ENCODE results near the gene FAM193A.

GRCh38 chr4:2741626-2742025 is 205.2 kb downstream of the FAM193A start:
- TF ChIP-seq CTCF (IDR thresholded peaks at IDR 0.05) (no peak), POLR2A (IDR thresholded peaks at IDR 0.05) (no peak)

Data from right lobe of liver (tissue), 4 donors.